ENCODE measurements around the gene SIAH3. TPM values are rescaled to one million over a fixed set of nuclear protein-coding genes. Genes with fewer than 3 reads are reported as not detected.

The SIAH3 gene
- total RNA-seq, 1 experiment from 2014 or later, result not detected

DNA sequence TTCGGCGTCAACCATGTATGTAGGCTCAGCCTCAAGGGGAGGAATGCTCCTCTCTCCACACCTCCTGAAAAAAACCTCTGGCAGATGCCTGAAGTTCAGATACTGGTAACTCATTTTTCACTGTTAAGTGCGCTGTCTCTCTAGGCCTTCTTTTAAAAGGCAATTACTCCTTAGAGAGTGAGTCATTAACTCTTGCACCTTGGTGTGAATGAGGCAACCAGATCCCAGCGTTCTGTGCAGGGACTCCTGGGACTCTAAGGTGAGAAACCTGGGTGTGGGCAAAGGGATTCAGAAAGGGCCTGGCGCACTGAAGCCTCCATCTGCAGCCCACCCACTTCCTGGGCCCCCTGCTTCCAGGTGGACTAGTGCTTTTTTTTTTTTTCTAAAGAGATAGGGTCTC is 71.7 kb downstream of the SIAH3 start:
- DNase-seq, result no peak
- Histone ChIP-seq H3K79me1 (ENCODE audit: insufficient read depth, low read depth, low read length, poor library complexity, severe bottlenecking) (no peaks in the 10 kb centered on the region), H3K18ac (ENCODE audit: insufficient read length, low read depth, low read length) (no peak overlapping the region), H3K4ac (ENCODE audit: low read depth, low read length) (no peak overlapping the region), H3K56ac (ENCODE audit: insufficient read length, low read depth, low read length) (no peak overlapping the region), H2BK120ac (ENCODE audit: low read depth, low read length, poor library complexity, severe bottlenecking) (no peak overlapping the region), H3K23me2 (ENCODE audit: insufficient read length, low read depth, low read length, poor library complexity, severe bottlenecking) (peaks cover 3% of the 10 kb centered on the region), H2AK5ac (ENCODE audit: insufficient read length, low read length) (no peak overlapping the region), H3K4me1 (ENCODE audit: insufficient read depth, low read length) (peaks cover 11% of the 10 kb centered on the region; the same call in 1 of the 2 replicates), H2BK15ac (ENCODE audit: low read depth, low read length) (no peak overlapping the region), H4K20me1 (ENCODE audit: control insufficient read depth, insufficient read depth, insufficient read length) (no peaks in the 10 kb centered on the region), H3K79me2 (ENCODE audit: insufficient read depth, low read length) (no peaks in the 10 kb centered on the region), H2BK5ac (ENCODE audit: insufficient read length, low read length) (no peak overlapping the region), H3K14ac (ENCODE audit: insufficient read depth, low read length) (no peak overlapping the region), H2BK12ac (ENCODE audit: insufficient read length, low read depth, low read length) (no peak overlapping the region), H3K23ac (ENCODE audit: insufficient read length, low read depth, low read length) (no peak overlapping the region), H4K5ac (ENCODE audit: insufficient read length, low read depth, low read length) (no peak overlapping the region), H3K9ac (ENCODE audit: extremely low read depth, insufficient read length, low read length) (no peak overlapping the region), H3K9me3 (ENCODE audit: control insufficient read depth, low read depth, low read length) (no peaks in the 10 kb centered on the region), H4K8ac (replicated peaks; ENCODE audit: insufficient read length, low read depth, low read length) (no peak overlapping the region), H2AFZ (ENCODE audit: low read length) (no peak overlapping the region), H3K27me3 (ENCODE audit: insufficient read depth, low read length) (no peaks in the 10 kb centered on the region), H3T11ph (ENCODE audit: low read length) (no peak overlapping the region), H4K91ac (ENCODE audit: insufficient read length, low read depth, low read length) (no peak overlapping the region), H3K27ac (ENCODE audit: insufficient read length, low read depth, low read length) (no peak overlapping the region), H2BK20ac (ENCODE audit: low read depth, low read length, poor library complexity, severe bottlenecking) (no peak overlapping the region), H3K4me2 (ENCODE audit: insufficient read depth, insufficient read length, low read length) (no peak overlapping the region)
- Mint-ChIP-seq H3K4me1 (peaks cover 30 to 39% of the 10 kb centered on the region in 2 experiments), H3K27me3 (ENCODE audit: low read depth) (no peaks in the 10 kb centered on the region; the same call in 1 of the 2 replicates), H3K4me3 (no peak overlapping the region), H3K27ac (no peak overlapping the region), H3K9me3 (no peaks in the 10 kb centered on the region), H3K36me3 (ENCODE audit: insufficient read depth in 1 of 3, low read depth in 3 of 3) (peaks cover 0 to 2% (median 0%) of the 10 kb centered on the region in 3 experiments; a peak in 2 of 7 replicates)
- no CpG with 5 or more reads among the region's 5 CpGs for WGBS (ENCODE audit: extremely low coverage, insufficient read length, low lambda C conversion rate)
- TF ChIP-seq, protein P1, sequence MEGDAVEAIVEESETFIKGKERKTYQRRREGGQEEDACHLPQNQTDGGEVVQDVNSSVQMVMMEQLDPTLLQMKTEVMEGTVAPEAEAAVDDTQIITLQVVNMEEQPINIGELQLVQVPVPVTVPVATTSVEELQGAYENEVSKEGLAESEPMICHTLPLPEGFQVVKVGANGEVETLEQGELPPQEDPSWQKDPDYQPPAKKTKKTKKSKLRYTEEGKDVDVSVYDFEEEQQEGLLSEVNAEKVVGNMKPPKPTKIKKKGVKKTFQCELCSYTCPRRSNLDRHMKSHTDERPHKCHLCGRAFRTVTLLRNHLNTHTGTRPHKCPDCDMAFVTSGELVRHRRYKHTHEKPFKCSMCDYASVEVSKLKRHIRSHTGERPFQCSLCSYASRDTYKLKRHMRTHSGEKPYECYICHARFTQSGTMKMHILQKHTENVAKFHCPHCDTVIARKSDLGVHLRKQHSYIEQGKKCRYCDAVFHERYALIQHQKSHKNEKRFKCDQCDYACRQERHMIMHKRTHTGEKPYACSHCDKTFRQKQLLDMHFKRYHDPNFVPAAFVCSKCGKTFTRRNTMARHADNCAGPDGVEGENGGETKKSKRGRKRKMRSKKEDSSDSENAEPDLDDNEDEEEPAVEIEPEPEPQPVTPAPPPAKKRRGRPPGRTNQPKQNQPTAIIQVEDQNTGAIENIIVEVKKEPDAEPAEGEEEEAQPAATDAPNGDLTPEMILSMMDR (conservative IDR thresholded peaks at IDR 0.05), result no peak
